Fibroblast of peridontal ligament (primary cell): ENCODE data around the gene GABBR2.
"Not testable (repeated sequence)": the region's sequence is repeated elsewhere in the genome, so short reads cannot be mapped to it uniquely, and the experiment has no call there.

Source experiments
- DNase-seq: peaks from one replicate; pipeline ENCODE4 v3.0.0-alpha.2; 2010; ENCODE audit errors: extremely low read depth

GABBR2 gene

GRCh38 chr9:98596486-98596885, 112.2 kb downstream of the GABBR2 start:
- DNase-seq, result no peak

GRCh38 chr9:98594546-98595160, 114.1 kb downstream of the GABBR2 start:
- no peak for DNase-seq

GRCh38 chr9:98593354-98594253, 115.1 kb downstream of the GABBR2 start:
- no peak for DNase-seq

DNA sequence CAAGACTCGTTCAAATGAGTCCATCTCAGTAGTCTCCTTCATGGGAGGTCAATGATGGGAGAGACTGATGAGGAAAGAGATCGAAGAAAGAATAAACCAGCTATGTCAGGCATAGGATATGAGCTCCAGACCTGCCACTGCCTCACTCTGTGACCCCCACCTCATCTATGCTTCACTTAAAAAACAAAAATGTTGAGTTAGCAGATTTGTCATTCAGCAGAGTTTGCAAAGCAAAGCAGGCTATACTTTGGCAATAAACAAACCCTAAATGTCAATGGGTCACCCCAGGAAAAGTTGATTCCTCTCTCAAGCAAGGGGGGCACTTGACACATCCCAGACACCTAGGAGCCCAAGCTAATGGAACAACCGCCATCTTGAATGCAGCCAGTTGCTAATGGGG, 117.0 kb downstream of the GABBR2 start:
- no peak for DNase-seq

- no peak for DNase-seq
These were observed 118.6 kb downstream of the GABBR2 start for GRCh38 chr9:98590101-98590500.

GRCh38 chr9:98589102-98589501, 119.6 kb downstream of the GABBR2 start:
- DNase-seq, result no peak

- not testable (repeated sequence) for DNase-seq
These were observed 123.8 kb downstream of the GABBR2 start for GRCh38 chr9:98584853-98585438.

- DNase-seq, result no peak
These were observed 124.7 kb downstream of the GABBR2 start for GRCh38 chr9:98584059-98584458.

- DNase-seq, result no peak
These were observed 125.3 kb downstream of the GABBR2 start for GRCh38 chr9:98583417-98583816.

- no peak for DNase-seq
These were observed 127.8 kb downstream of the GABBR2 start for GRCh38 chr9:98580956-98581355.

GRCh38 chr9:98579700-98580099, 129.0 kb downstream of the GABBR2 start:
- DNase-seq, result no peak

- no peak for DNase-seq
These were observed 131.3 kb downstream of the GABBR2 start for GRCh38 chr9:98577446-98577845.

DNA sequence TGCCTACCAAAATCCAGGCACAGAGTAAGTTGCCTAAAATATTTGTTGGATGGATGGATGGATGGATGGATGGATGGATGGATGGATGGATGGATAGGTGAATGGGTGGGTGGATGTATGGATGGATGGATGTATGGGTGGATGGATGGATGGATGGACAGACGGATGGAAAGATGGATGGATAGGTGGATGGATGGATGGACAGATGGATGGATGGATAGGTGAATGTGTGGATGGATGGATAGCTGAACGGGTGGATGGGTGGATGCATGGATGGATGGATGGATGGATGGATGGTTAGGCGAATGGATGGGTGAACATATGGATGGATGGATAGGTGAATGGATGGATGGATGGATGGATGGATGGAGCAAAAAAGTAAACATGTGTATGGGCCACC, 131.9 kb downstream of the GABBR2 start:
- DNase-seq, result no peak

DNA sequence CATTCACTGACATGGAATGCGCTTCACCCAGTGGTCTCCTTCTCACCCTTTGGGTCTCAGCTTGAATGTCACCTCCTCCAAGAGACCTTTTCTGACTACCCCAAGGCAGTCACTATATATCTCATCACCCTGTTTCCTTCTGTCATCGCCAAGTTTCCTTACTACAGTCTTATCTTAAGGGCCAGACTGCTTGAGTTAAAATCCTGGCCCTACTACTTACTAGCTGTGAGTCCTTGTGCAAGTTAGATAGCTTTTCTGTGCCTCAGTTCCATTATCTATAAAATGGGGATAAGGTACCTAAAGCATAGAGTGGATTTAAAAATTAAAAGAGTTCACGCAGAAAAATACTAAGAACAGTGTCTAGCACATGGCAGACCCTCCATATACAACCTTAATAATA, 132.4 kb downstream of the GABBR2 start:
- DNase-seq, result no peak

DNA sequence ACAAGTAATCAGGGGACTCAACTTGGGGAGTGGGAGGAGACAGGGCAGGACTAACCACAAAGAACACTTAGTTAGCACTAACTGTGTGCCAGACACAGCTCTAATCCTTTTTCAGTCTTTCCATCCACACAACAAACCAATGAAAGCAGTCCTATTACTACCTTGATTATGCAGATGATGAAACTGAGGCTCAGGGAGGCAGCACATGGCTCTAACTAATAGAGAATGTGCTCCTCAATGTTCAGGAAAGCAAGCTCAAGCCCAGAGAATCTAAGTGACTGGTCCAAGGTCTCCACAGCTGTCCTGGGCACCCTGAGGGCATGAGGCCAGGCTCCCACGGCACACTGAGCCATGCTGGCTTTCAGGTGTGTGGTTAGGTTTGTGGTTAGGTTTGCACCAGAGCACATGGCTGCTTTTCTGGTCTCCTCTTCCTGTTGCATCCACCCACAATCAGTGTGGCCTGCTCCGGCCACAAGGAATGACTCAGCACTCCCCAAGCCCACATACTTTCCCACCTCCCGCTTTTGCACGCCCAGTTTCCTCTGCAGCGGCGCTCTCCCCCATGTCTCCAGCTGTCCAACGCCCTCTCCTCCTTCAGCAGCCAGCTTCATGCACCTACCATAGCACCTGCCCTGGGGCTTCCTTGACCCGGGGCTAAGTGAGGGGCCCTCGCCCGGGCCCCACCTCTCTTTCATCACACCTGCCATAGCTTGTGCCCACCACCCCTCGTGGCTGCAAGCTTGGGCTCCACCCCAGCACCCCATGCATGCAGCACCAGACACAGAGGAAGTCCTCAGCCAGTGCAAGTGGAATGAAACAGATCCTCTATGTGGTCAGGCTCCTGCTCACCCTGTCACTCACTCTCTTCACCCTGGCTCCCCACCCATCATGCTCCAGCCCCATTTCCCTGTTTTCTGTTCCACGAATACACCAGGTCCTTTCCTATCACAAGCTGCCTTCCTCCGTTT, 133.1 kb downstream of the GABBR2 start:
- no peak for DNase-seq

DNA sequence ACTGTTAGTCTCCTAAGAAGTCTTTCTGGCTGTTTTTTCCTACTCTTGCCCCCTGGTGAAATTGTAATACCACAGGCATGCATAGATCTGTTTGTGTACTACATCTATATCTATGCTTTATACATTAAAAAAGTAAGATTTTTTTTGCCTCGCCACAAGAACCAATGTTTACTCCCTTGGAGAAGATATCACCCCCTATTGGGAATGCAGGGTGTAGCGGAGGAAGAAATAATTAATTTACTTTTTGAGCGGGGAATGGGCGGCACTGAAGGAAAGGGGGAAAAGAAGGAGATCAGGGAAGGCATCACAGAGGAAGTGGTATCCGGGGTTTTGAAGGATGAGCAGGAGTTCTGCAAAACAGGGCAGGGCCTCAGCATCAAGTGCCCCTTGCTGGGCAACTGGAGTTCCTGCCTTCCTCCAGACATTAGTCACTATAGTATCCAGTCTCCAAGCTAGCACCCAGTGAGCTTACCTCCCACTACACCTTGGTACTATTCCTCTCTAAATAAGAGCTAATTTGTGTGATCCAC, 134.9 kb downstream of the GABBR2 start:
- DNase-seq, result no peak

DNA sequence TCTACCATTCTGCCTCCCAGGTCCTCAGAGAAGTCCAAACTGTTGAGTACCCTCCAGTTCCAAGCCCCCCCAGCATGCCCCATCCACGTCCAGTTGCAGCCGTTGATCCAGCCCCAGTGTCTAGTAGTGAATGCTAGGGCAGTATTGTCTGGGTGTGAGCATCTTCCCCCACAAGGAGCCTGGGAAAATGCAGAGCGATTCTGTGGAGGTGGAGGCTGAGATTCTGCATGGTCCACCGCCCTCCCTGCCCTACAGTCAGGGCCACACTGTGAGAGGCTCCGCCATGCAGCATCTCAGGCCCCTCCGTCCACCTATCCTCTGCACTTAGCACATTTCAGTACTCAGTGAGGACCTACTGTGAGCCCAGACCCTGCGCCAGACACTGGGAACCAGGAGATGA, 135.9 kb downstream of the GABBR2 start:
- DNase-seq, result no peak

DNA sequence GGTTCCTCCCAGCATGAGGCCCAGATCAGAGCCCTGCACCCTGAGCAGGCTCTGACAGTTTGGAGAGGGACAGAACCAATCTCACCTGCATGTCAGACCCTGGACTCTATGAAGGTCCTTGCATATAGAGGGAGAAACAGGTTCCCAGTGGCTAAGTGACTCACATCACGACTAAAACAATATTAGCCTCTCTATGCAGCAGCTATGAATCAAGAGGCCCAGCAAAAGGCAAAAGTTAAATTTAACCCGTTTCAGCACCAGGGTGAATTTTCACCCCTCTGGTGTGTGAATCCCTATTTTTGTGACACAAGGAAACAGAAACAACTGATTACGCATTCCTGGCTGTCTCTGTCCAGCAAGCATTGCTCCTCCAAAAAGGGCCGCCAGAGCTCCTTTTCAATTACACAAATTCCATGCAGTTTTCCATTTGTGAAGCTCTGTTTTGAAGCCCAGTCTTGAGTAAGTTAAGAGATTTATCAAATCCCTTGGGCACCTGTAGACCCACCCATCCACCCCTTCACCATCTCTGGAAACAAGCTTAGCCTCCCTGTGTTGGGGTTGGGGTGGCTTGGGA, 136.6 kb downstream of the GABBR2 start:
- DNase-seq, result no peak

- DNase-seq, result no peak
These were observed 137.1 kb downstream of the GABBR2 start for GRCh38 chr9:98571643-98572042.

DNA sequence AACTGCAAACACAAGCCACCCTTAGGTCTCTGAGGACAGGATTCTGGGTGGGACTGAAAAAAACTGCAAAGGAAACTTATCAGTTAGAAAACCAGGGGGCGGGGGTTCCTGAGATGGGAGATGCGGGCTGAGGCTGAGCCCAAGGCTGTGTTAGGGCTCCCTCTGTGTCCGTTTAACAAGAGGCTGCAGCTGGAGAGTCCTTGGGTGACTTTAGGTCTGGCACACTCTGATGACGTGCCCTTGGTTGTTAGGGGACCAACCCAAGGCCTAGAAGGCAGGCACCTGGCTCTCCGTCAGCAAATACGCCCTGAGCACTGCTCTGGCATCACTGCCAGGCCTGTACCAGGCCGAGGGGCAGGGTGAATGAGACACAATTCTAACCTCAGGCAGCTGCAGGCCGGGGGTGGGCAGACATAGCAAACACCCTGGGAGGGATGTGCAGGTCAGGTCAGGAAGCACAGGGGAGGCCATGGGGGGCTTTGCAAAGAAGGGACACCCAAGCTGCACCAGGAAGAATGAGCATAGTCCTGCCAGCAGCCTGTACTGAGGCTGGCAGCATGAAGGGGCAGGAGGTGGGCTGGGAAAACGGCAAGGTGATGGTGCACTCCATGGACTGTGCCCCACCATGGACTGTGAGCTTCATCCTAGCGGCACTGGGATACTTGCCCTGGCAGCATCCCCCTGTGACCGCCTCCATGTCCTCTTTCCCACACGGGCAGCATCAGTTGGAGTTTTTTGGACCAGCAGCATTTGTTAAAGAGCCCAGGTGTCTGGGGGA, 137.9 kb downstream of the GABBR2 start:
- DNase-seq, result no peak
